ENCODE measurements around the gene CCDC142. TPM values are rescaled to one million over a fixed set of nuclear protein-coding genes. Genes with fewer than 3 reads are reported as not detected.

The CCDC142 gene
- total and polyA plus RNA-seq, 9 of the 15 experiments (the other 6 are each of a cell fraction or from before 2014, with no cell fraction given) = 0.55 to 11.7 (median 7.2) TPM

DNA sequence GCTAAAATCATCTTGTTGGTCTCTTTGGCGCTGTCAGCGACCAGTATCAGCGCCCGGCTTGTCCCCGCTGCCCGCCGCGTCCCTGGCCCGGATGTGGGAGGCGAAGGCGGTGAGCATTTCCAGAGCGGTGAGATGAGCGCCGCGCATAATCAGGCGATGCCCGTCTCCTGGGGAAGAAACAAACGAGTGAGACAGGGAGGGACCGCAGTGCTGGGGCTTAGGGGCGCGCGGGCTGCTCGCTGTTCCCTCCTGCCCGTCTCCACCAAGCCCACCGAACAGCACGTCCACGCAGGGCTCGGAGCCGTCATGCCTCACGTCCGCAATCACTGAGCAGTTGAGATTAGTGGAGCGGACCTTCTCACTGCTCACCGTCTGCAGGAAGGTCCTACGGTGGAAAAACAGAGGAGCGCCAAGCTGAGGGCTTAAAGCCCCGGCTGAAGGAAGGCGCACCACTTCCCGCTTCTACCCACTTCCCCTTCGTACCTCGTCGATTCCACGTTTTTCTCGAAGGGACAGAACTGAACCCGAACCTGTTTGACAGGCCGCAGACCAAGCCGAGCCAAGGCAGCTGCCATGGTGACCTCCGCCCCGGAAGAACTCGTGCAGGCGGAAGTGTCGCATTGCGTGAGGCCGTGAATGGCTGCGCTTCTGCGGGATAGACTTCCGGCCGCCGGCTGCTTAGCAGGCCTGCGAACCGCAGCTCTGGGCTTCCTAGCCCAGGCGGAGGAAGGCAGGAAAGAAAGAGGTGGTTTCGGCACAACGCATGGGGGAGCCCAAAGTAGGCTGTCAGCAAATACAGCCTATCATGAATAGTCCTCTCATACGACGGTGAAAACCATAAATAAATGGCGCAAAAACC, 10.5 kb downstream of the CCDC142 start, which contains the start of gene MRPL53 (continued):
- TF ChIP-seq, protein P1, sequence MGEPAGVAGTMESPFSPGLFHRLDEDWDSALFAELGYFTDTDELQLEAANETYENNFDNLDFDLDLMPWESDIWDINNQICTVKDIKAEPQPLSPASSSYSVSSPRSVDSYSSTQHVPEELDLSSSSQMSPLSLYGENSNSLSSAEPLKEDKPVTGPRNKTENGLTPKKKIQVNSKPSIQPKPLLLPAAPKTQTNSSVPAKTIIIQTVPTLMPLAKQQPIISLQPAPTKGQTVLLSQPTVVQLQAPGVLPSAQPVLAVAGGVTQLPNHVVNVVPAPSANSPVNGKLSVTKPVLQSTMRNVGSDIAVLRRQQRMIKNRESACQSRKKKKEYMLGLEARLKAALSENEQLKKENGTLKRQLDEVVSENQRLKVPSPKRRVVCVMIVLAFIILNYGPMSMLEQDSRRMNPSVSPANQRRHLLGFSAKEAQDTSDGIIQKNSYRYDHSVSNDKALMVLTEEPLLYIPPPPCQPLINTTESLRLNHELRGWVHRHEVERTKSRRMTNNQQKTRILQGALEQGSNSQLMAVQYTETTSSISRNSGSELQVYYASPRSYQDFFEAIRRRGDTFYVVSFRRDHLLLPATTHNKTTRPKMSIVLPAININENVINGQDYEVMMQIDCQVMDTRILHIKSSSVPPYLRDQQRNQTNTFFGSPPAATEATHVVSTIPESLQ (CRISPR knock-in tag; IDR thresholded peaks at IDR 0.05) = no peak
- TF ChIP-seq COPS2 (conservative IDR thresholded peaks at IDR 0.05) = no peak
- TF ChIP-seq DPF2 (IDR thresholded peaks at IDR 0.05) = no peak
- TF ChIP-seq CCAR2 (IDR thresholded peaks at IDR 0.05; ENCODE audit: low read depth, low read length) = no peak
- TF ChIP-seq SMAD2 (IDR thresholded peaks at IDR 0.05; ENCODE audit: low read depth, low read length) = no peak
- no peak for TF ChIP-seq SIRT6 (IDR thresholded peaks at IDR 0.05; ENCODE audit: low read depth, low read length)
- TF ChIP-seq ZKSCAN8 (CRISPR knock-in tag; IDR thresholded peaks at IDR 0.05) = no peak
- TF ChIP-seq, protein P2, sequence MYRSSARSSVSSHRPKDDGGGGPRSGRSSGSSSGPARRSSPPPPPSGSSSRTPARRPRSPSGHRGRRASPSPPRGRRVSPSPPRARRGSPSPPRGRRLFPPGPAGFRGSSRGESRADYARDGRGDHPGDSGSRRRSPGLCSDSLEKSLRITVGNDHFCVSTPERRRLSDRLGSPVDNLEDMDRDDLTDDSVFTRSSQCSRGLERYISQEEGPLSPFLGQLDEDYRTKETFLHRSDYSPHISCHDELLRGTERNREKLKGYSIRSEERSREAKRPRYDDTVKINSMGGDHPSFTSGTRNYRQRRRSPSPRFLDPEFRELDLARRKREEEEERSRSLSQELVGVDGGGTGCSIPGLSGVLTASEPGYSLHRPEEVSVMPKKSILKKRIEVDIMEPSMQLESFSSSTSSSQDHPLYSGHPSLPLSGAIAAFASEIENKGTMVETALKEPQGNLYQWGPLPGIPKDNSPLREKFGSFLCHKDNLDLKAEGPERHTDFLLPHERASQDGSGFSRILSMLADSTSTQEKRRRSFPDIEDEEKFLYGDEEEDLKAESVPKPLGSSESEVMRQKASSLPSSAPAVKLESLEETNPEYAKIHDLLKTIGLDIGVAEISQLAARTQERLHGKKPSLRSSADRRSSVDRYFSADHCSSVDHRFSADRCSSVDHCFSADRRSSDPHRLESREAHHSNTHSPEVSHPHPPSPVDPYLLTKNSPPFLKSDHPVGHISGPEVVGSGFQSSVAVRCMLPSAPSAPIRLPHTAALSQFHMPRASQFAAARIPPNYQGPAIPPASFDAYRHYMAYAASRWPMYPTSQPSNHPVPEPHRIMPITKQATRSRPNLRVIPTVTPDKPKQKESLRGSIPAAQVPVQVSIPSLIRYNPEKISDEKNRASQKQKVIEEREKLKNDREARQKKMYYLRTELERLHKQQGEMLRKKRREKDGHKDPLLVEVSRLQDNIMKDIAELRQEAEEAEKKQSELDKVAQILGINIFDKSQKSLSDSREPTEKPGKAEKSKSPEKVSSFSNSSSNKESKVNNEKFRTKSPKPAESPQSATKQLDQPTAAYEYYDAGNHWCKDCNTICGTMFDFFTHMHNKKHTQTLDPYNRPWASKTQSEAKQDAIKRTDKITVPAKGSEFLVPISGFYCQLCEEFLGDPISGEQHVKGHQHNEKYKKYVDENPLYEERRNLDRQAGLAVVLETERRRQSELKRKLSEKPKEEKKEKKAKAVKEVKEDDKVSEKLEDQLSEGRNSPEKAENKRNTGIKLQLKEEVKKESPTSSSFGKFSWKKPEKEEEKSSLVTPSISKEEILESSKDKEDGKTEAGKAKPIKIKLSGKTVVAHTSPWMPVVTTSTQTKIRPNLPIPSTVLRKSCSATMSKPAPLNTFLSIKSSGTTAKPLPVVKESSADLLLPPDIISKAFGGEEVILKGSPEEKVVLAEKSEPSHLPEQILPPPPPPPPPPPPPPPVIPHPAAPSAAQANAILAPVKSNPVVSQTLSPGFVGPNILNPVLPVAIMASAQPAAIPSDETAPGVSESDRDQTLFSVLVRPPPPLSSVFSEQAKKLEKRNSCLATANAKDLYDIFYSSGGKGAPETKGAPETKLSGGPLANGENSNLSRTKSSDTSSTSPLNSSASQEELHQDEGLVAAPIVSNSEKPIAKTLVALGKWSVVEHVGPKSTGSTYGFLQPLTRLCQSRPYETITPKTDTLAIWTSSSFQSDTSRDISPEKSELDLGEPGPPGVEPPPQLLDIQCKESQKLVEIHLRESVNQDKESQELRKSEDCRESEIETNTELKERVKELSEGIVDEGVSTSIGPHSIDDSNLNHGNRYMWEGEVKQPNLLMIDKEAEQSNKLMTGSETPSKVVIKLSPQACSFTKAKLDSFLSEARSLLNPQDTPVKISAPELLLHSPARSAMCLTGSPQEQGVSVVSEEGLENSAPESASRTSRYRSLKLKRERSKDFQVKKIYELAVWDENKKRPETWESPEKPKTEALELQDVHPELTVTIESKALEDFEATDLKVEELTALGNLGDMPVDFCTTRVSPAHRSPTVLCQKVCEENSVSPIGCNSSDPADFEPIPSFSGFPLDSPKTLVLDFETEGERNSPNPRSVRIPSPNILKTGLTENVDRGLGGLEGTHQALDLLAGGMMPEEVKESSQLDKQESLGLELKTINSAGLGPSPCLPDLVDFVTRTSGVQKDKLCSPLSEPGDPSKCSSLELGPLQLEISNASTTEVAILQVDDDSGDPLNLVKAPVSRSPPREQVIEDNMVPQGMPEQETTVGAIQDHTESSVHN (IDR thresholded peaks at IDR 0.05; ENCODE audit: borderline replicate concordance in 1 of 2, low read depth in 1 of 2) = no peak

Data from K562 (cell line).